ENCODE measurements around the gene COMMD6.
A peak's percentile ranks its signal among the peaks of the same experiment; 100 is the strongest.

COMMD6 gene

DNA sequence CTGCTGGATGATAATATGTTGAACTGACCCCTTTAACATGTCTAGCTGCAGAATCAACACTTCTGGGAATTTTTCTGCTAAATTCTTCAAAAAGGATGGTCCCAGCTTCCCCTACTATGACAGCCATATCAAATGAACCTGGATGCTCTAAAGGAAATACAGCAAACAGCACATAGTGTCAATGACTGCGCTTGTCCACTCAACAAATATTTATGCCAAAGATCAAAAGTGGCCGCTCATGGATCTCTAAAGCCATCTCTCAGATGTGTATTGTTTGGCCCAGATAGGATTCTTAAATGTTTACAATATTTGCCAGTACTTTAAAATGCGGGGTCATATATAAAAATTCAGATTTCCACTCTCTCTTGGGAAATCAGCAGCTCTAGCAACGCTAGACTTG lies 59.0 kb downstream of the COMMD6 start:
- peak overlapping the region; percentile 73; the same call in 1 of the 2 replicates for H3K4me3 ChIP-seq (ENCODE audit: low read depth, low read length)
- no peak for DNase-seq (ENCODE audit: low read depth)
- TF ChIP-seq, protein P1, sequence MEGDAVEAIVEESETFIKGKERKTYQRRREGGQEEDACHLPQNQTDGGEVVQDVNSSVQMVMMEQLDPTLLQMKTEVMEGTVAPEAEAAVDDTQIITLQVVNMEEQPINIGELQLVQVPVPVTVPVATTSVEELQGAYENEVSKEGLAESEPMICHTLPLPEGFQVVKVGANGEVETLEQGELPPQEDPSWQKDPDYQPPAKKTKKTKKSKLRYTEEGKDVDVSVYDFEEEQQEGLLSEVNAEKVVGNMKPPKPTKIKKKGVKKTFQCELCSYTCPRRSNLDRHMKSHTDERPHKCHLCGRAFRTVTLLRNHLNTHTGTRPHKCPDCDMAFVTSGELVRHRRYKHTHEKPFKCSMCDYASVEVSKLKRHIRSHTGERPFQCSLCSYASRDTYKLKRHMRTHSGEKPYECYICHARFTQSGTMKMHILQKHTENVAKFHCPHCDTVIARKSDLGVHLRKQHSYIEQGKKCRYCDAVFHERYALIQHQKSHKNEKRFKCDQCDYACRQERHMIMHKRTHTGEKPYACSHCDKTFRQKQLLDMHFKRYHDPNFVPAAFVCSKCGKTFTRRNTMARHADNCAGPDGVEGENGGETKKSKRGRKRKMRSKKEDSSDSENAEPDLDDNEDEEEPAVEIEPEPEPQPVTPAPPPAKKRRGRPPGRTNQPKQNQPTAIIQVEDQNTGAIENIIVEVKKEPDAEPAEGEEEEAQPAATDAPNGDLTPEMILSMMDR (IDR thresholded peaks at IDR 0.05; ENCODE audit: low read depth, low read length, missing control alignments) = no peak

All from GM12864 (cell line).